ENCODE results near the gene ADGRD2.

DNA sequence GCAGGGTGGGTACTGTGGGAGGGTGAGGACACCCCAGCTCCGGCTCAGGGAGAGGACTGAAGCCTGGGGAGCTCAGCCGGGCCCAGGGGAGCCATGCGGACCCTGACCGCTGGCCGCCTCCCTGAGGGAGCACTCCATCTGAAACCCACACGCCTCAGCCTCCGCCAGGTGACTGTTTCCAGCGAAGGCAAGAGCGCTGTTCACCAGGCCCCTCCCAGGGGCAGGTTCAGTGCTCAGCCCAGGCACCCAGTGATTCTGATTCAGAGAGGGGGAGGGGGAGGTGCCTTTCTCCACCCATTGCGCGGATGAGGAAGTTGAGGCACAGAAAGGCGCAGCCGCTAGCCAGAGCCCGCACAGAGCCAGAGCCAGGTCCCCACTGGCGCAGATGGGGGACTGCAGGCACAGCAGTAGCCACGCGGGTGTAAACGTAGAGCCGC, 27.0 kb downstream of the ADGRD2 start:
- TF ChIP-seq, protein P1, sequence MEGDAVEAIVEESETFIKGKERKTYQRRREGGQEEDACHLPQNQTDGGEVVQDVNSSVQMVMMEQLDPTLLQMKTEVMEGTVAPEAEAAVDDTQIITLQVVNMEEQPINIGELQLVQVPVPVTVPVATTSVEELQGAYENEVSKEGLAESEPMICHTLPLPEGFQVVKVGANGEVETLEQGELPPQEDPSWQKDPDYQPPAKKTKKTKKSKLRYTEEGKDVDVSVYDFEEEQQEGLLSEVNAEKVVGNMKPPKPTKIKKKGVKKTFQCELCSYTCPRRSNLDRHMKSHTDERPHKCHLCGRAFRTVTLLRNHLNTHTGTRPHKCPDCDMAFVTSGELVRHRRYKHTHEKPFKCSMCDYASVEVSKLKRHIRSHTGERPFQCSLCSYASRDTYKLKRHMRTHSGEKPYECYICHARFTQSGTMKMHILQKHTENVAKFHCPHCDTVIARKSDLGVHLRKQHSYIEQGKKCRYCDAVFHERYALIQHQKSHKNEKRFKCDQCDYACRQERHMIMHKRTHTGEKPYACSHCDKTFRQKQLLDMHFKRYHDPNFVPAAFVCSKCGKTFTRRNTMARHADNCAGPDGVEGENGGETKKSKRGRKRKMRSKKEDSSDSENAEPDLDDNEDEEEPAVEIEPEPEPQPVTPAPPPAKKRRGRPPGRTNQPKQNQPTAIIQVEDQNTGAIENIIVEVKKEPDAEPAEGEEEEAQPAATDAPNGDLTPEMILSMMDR (IDR thresholded peaks at IDR 0.05): no peak
- no peak for TF ChIP-seq POLR2A (IDR thresholded peaks at IDR 0.05)
